H9 (cell line): ENCODE results near the gene CSRP1. TPM values are rescaled to one million over a fixed set of nuclear protein-coding genes. Genes with fewer than 3 reads are reported as not detected.

Experiments
- DNase-seq: peaks from one replicate; pipeline ENCODE4 v3.0.0-alpha.2; 2017
- H2AFZ ChIP-seq: one replicate; pipeline ENCODE4 v1.6.1; 2013; ENCODE audit warnings: mild to moderate bottlenecking, low read length, control low read depth, moderate library complexity
- H2AK5ac ChIP-seq: 2 replicates; pipeline ENCODE4 v1.6.1; 2013; ENCODE audit warnings: low read length, control low read depth, mixed read lengths; ENCODE audit not compliant: insufficient read length
- H2BK120ac ChIP-seq: one replicate; pipeline ENCODE4 v1.6.1; 2013; ENCODE audit warnings: low read depth, mild to moderate bottlenecking, low read length, control low read depth, inconsistent platforms; ENCODE audit not compliant: poor library complexity, severe bottlenecking
- H2BK12ac ChIP-seq: 2 replicates; pipeline ENCODE4 v1.6.1; 2013; ENCODE audit warnings: low read length, control low read depth, mixed read lengths, low read depth; ENCODE audit not compliant: insufficient read length
- H2BK15ac ChIP-seq: 2 replicates; pipeline ENCODE4 v1.6.1; 2013; ENCODE audit warnings: low read depth, low read length, control low read depth
- H2BK20ac ChIP-seq: one replicate; pipeline ENCODE4 v1.6.1; 2013; ENCODE audit warnings: low read depth, mild to moderate bottlenecking, low read length, control low read depth, inconsistent platforms; ENCODE audit not compliant: poor library complexity, severe bottlenecking
- H2BK5ac ChIP-seq: 2 replicates; pipeline ENCODE4 v1.6.1; 2013; ENCODE audit warnings: low read length, control low read depth, mixed read lengths; ENCODE audit not compliant: insufficient read length
- H3K14ac ChIP-seq: 2 replicates; pipeline ENCODE4 v1.6.1; 2013; ENCODE audit warnings: low read length, control low read depth; ENCODE audit not compliant: insufficient read depth
- H3K18ac ChIP-seq: 2 replicates; pipeline ENCODE4 v1.6.1; 2013; ENCODE audit warnings: low read depth, mild to moderate bottlenecking, mixed read lengths, low read length, control low read depth; ENCODE audit not compliant: insufficient read length
- H3K23ac ChIP-seq: 2 replicates; pipeline ENCODE4 v1.6.1; 2013; ENCODE audit warnings: low read length, control low read depth, mixed read lengths, low read depth; ENCODE audit not compliant: insufficient read length
- H3K23me2 ChIP-seq: 2 replicates; pipeline ENCODE4 v1.6.1; 2013; ENCODE audit warnings: low read depth, mild to moderate bottlenecking, mixed read lengths, low read length, control low read depth; ENCODE audit not compliant: insufficient read length, poor library complexity, severe bottlenecking
- H3K27ac ChIP-seq: 2 replicates; pipeline ENCODE4 v1.5.1; 2013; ENCODE audit warnings: low read length, control low read depth, mixed read lengths, low read depth; ENCODE audit not compliant: insufficient read length
- H3K27me3 ChIP-seq: 2 replicates; pipeline ENCODE4 v1.6.1; 2013; ENCODE audit warnings: low read length, control low read depth, inconsistent platforms; ENCODE audit not compliant: insufficient read depth
- H3K4ac ChIP-seq: 2 replicates; pipeline ENCODE4 v1.6.1; 2013; ENCODE audit warnings: low read depth, mild to moderate bottlenecking, control low read depth, inconsistent platforms, low read length, moderate library complexity
- H3K4me1 ChIP-seq: 2 replicates; pipeline ENCODE4 v1.6.1; 2013; ENCODE audit warnings: low read length, control low read depth, inconsistent platforms; ENCODE audit not compliant: insufficient read depth
- H3K4me2 ChIP-seq: 2 replicates; pipeline ENCODE4 v1.6.1; 2013; ENCODE audit warnings: low read length, control low read depth, mixed read lengths; ENCODE audit not compliant: insufficient read length, insufficient read depth
- H3K56ac ChIP-seq: 2 replicates; pipeline ENCODE4 v1.6.1; 2013; ENCODE audit warnings: low read depth, mild to moderate bottlenecking, mixed read lengths, low read length, control low read depth; ENCODE audit not compliant: insufficient read length
- H3K79me1 ChIP-seq: 2 replicates; pipeline ENCODE4 v1.6.1; 2013; ENCODE audit warnings: low read depth, mild to moderate bottlenecking, moderate library complexity, low read length, control low read depth, inconsistent platforms; ENCODE audit not compliant: insufficient read depth, poor library complexity, severe bottlenecking
- H3K79me2 ChIP-seq: 2 replicates; pipeline ENCODE4 v1.6.1; 2013; ENCODE audit warnings: low read length, control low read depth, inconsistent platforms; ENCODE audit not compliant: insufficient read depth
- H3K9ac ChIP-seq: 2 replicates; pipeline ENCODE4 v1.6.1; 2013; ENCODE audit warnings: low read length, control low read depth, mixed read lengths; ENCODE audit not compliant: insufficient read length; ENCODE audit errors: extremely low read depth
- H3K9me3 ChIP-seq: one replicate; pipeline ENCODE4 v1.6.1; 2013; ENCODE audit warnings: low read depth, low read length, inconsistent platforms; ENCODE audit not compliant: control insufficient read depth
- H3T11ph ChIP-seq: one replicate; pipeline ENCODE4 v1.6.1; 2013; ENCODE audit warnings: mild to moderate bottlenecking, low read length, control low read depth, inconsistent platforms
- H4K20me1 ChIP-seq: one replicate; pipeline ENCODE4 v1.6.1; 2013; ENCODE audit not compliant: control insufficient read depth, insufficient read length, insufficient read depth
- H4K5ac ChIP-seq: 2 replicates; pipeline ENCODE4 v1.6.1; 2013; ENCODE audit warnings: low read depth, mild to moderate bottlenecking, mixed read lengths, low read length, control low read depth; ENCODE audit not compliant: insufficient read length
- H4K8ac ChIP-seq: replicated peaks from 2 replicates; pipeline ENCODE4 v1.6.1; 2013; ENCODE audit warnings: low read length, control low read depth, mixed read lengths, low read depth; ENCODE audit not compliant: insufficient read length
- H4K91ac ChIP-seq: 2 replicates; pipeline ENCODE4 v1.6.1; 2013; ENCODE audit warnings: low read depth, mild to moderate bottlenecking, moderate library complexity, mixed read lengths, low read length, control low read depth; ENCODE audit not compliant: insufficient read length
- H3K27ac Mint-ChIP-seq, 3 experiments: 2 replicates in 2 of 3; 3 replicates in 1 of 3; pipeline ENCODE4 v1.8.0; 2020 to 2021; ENCODE audit warnings: mixed read lengths in 3 of 3, mild to moderate bottlenecking in 1 of 3, moderate library complexity in 1 of 3
- H3K27me3 Mint-ChIP-seq: 2 replicates; pipeline ENCODE4 v1.8.0; 2021; ENCODE audit warnings: low read depth, mild to moderate bottlenecking, moderate library complexity, mixed read lengths
- H3K36me3 Mint-ChIP-seq, 3 experiments: 2 replicates in 2 of 3; 3 replicates in 1 of 3; pipeline ENCODE4 v1.8.0; 2020 to 2021; ENCODE audit warnings: low read depth in 3 of 3, mixed read lengths in 3 of 3; ENCODE audit not compliant: insufficient read depth in 1 of 3
- H3K4me1 Mint-ChIP-seq, 2 experiments: 2 replicates each; pipeline ENCODE4 v1.8.0; 2020; ENCODE audit warnings: mixed read lengths in 2 of 2
- H3K4me3 Mint-ChIP-seq, 2 experiments: 2 replicates in 1 of 2; 3 replicates in 1 of 2; pipeline ENCODE4 v1.8.0; 2020 to 2021; ENCODE audit warnings: mild to moderate bottlenecking in 2 of 2, mixed read lengths in 2 of 2, moderate library complexity in 1 of 2
- H3K9me3 Mint-ChIP-seq, 2 experiments: 2 replicates in 1 of 2; 3 replicates in 1 of 2; pipeline ENCODE4 v1.8.0; 2020; ENCODE audit warnings: mild to moderate bottlenecking in 2 of 2, mixed read lengths in 2 of 2, moderate library complexity in 1 of 2
- CTCF ChIP-seq: fragments of 200-600 bp; sonication (generic); conservative IDR thresholded peaks from 3 replicates; pipeline ENCODE4 v1.8.0; 2021; ENCODE audit warnings: antibody characterized with exemption, mild to moderate bottlenecking
- WGBS: extraction: QIAGEN DNeasy Blood & Tissue Kit; methylation state at CpG from one replicate; pipeline ENCODE4 v1.1.7; 2013; ENCODE audit warnings: missing lambda C conversion rate, low lambda C conversion rate, mixed read lengths; ENCODE audit not compliant: insufficient read length; ENCODE audit errors: extremely low coverage; 5-methylcytosine and 5-hydroxymethylcytosine counted together
- total RNA-seq: library from RNA; stranded (reverse); gene quantifications from 2 replicates; pipeline ENCODE4 v1.2.1, GENCODE V29; 2021

The CSRP1 gene
- total RNA-seq, 1 experiment from 2014 or later = 0.44 TPM

- H3K14ac ChIP-seq = no peak overlapping the region
These were observed 7.5 kb upstream of the CSRP1 start for GRCh38 chr1:201514466-201514865.

More at GRCh38 chr1:201514466-201514865, 7.5 kb upstream of the CSRP1 start:
- DNase-seq = no peak
- H3K27ac ChIP-seq = no peak overlapping the region
- H3K4me1 Mint-ChIP-seq = peaks cover 19 to 20% of the 10 kb centered on the region in 2 experiments
- H3T11ph ChIP-seq = no peak overlapping the region
- H2BK15ac ChIP-seq = no peak overlapping the region
- no peak overlapping the region for H3K9ac ChIP-seq
- H3K79me1 ChIP-seq = no peaks in the 10 kb centered on the region
- H3K18ac ChIP-seq = no peak overlapping the region
- WGBS = no CpG with 5 or more reads among the region's 2 CpGs
- H2AFZ ChIP-seq = no peak overlapping the region
- no peak for TF ChIP-seq CTCF
- H2BK12ac ChIP-seq = no peak overlapping the region
- no peak overlapping the region for H2BK20ac ChIP-seq
- no peak overlapping the region for H3K23ac ChIP-seq
- no peaks in the 10 kb centered on the region for H3K9me3 ChIP-seq
- no peak overlapping the region for H4K5ac ChIP-seq
- H3K4ac ChIP-seq = no peak overlapping the region
- no peaks in the 10 kb centered on the region; the same call in 1 of the 2 replicates for H3K4me1 ChIP-seq
- H3K9me3 Mint-ChIP-seq = no peaks in the 10 kb centered on the region
- no peak overlapping the region for H3K4me2 ChIP-seq
- no peaks in the 10 kb centered on the region for H3K36me3 Mint-ChIP-seq
- no peak overlapping the region for H4K91ac ChIP-seq
- H3K4me3 Mint-ChIP-seq = no peak overlapping the region
- no peaks in the 10 kb centered on the region for H3K79me2 ChIP-seq
- H3K27me3 Mint-ChIP-seq = peaks cover 3% of the 10 kb centered on the region; the same call in 1 of the 2 replicates
- no peaks in the 10 kb centered on the region for H4K20me1 ChIP-seq
- H2AK5ac ChIP-seq = no peak overlapping the region
- no peak overlapping the region for H2BK120ac ChIP-seq
- no peaks in the 10 kb centered on the region for H3K27me3 ChIP-seq
- no peak overlapping the region for H2BK5ac ChIP-seq
- H3K23me2 ChIP-seq = no peaks in the 10 kb centered on the region
- no peak overlapping the region for H4K8ac ChIP-seq
- H3K27ac Mint-ChIP-seq = no peak overlapping the region
- H3K56ac ChIP-seq = no peak overlapping the region
